Fibroblast of the conjunctiva (primary cell): ENCODE data around the gene FAM193A.
"Not testable (repeated sequence)": the region's sequence is repeated elsewhere in the genome, so short reads cannot be mapped to it uniquely, and the experiment has no call there.

ENCODE experiments used
- DNase-seq: peaks from one replicate; pipeline ENCODE4 v3.0.0-alpha.2; 2010; ENCODE audit warnings: low read depth

FAM193A gene, protein sequence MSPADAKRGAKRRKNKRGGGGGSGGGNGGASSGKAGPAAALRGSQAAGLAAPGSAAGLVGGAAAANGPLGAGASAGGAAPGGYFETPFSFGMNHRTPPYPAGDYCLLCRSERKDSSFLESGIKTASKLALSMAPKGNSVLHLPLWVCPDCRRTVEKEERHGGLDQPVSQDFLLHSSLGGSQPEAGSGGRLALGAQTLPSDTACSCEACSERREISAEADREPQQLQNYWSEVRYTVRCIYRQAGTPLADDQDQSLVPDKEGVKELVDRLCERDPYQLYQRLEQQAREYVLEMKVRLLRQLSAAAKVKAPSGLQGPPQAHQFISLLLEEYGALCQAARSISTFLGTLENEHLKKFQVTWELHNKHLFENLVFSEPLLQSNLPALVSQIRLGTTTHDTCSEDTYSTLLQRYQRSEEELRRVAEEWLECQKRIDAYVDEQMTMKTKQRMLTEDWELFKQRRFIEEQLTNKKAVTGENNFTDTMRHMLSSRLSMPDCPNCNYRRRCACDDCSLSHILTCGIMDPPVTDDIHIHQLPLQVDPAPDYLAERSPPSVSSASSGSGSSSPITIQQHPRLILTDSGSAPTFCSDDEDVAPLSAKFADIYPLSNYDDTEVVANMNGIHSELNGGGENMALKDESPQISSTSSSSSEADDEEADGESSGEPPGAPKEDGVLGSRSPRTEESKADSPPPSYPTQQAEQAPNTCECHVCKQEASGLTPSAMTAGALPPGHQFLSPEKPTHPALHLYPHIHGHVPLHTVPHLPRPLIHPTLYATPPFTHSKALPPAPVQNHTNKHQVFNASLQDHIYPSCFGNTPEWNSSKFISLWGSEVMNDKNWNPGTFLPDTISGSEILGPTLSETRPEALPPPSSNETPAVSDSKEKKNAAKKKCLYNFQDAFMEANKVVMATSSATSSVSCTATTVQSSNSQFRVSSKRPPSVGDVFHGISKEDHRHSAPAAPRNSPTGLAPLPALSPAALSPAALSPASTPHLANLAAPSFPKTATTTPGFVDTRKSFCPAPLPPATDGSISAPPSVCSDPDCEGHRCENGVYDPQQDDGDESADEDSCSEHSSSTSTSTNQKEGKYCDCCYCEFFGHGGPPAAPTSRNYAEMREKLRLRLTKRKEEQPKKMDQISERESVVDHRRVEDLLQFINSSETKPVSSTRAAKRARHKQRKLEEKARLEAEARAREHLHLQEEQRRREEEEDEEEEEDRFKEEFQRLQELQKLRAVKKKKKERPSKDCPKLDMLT (N-terminal part only)

DNA sequence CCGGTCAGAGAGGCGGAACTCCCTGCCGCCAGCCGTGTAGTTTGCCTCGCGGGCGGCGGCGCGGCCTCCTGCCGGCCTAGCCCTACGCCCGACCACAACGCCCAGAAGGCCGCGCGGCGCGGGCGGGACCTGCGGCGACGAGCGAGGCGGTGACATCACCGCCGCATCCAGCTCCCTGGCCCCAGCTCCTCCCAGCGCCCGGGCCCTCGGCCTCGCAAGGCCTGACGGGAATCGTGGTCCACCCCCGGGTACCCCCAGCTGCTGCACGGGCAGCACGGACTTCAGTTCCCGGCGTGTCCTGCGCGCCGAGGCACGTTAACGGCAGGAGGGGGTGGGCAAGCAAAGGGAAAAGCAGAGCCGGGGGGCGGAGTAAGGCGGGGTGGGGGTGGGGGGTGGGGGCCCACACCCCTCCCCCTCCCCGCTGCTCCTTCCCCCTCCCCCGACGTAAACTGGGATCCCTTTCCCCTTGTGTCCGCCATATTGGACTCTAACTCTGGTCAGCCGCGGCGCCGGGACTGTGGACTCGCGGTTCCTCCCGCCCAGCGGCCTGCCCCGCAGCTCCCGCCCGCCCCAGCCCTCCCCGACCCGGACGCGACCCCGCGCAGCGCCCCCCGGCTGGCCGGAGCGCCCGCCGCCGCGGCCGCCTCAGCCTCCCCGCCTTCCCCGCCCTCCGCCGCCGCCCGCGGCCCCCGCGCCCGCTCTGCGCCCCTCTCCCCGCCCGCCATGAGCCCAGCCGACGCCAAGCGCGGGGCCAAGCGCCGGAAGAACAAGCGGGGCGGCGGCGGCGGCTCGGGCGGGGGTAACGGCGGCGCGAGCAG lies at the start of gene FAM193A:
Gene FAM193A (plus strand): TSS at position 455 of the 818 bp plus-strand sequence. CDS start 269 bp downstream, at position 724.
- peak; percentile 99 for DNase-seq

DNA sequence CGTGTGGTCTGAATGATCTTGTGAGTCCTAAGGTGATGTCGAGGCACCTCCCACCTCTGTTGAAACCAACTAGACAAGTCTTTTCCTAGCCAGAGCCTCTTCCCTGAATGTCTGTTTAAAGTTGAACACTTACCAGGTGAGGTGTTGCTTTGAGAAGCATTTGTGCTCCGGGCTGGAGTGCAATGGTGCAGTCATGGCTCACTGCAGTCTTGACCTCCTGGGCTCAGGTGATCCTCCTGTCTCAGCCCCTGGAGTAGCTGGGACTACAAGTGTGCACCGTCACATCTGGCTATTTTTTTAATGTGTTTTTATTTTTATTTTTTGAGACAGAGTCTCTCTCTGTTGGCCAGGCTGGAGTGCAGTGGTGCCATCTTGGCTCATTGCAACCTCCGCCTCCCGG lies 49.5 kb upstream of the FAM193A start:
- no peak for DNase-seq

DNA sequence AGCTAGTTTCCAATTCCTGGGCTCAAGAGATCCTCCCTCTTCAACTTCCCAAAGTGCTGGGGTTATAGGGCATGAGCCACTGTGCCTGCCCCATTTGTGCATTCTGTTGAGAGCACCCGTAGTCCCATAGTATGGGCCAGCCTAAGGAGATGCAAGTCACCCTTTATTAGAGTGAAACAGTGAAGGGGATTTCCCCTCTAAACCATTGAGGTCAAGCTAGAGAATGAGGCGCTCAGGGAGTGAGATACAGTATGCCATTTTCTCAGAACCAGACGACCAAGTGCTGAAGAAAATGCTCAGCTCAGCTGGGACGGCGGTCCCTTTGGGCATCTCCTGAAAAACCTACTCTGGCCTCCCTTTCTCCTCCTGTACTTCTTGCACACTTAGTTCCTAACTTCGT lies 48.8 kb upstream of the FAM193A start:
- no peak for DNase-seq

DNA sequence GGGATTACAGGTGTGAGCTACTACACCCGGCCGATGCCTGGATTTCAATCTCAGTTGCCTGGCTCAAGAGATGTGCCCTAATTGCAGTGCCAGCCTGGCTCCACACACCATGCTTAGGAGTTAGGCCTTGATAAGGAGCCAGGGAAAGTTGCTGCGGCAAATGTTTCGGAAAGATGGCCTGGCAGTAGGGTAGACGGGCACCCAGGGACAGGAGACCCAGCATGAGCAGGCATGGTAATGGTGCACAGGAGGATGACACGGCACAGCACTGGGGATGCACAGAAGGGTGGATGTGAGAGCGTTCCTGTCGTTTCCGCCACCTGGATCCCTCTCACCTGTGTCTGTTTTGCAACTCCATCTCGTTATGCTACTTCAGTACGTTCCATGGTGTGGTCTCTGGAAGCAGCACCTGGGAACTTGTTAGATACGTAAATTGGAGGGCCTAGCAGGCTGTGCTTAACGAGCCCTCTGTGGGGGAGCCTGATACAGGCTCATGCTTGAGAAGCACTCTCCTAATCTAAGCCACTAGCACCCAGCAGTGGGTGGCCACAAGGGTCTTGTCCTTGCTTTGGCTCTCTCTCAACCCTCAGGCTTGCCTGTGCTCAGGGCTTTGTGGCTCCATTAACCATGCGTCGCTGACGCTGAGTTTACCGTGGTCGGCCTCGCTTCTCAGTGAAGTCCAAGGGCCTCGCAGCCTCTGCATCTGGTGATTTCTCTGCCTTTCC lies 47.2 kb upstream of the FAM193A start:
- DNase-seq = no peak

DNA sequence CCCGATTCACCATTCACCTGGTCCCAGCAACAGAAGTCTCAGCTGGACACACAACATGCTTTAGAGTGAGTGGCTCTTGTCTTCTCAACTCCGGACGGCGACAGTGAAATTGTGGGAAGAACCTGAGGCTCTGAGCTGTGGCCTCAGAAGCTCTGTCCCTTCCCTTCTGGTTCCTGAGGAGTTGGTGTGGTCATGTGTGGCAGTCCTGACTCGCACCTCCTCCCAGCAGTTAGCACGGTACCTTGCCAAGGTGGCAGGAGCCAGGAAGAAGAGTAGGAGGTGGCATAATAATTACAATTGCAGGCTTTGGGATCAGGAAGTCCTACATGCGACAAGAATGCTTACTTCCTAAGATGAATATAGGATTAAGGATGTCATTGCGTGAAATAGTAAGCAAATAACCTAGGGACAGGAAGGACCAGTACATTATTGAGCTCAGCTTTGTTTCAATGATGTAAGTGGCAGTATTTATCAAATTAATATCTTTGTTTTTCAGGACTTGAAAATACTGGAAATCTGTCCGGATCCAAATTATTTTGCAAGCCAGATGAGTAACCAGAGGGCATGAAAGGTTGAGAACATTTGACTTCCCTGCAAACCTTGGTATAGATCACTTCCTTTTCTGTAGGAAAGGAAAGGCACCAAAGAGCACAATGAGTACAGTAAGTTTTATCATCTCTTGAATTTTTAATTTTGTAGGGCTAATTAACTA lies 46.5 kb upstream of the FAM193A start:
- DNase-seq = peak; percentile 30

DNA sequence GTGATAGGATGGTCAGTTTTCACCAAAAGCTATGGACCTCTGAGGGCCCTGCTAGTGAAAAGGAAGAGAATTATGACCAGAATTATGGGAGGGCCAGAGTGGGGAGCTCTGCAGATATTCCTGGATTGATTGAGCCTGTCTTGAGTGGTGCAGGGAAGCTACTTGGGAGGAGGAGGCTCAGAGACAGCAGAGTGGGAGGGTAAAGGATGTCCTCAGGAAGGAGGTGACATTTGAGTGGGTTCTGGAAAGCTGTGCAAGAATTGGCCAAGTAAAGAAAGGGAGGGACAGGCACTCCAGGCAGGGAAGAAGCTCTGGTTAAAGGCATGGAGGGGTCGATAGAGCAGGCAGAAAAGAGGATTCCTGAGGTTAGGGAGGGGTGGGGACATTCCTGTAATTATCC lies 43.5 kb upstream of the FAM193A start:
- DNase-seq = no peak

DNA sequence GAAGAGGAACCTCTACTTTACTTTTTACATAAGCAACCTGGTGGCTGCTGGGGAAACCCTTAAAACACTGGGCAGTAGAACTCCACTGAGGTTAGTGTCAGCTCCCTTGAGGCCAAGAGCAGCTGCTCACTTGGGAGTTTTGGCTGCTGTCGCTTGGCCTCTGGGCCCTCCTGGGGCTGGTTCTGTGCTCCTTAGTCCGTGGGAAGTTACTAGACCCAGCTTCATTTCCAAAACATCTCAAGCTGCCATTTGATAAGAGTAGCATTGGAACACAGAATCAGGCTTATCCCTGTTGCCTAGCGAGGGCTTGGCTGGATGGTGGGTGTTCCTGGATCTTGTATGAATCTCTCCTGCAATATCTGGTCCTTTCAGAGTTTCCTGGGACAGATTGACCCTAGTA lies 41.5 kb upstream of the FAM193A start:
- DNase-seq = no peak

DNA sequence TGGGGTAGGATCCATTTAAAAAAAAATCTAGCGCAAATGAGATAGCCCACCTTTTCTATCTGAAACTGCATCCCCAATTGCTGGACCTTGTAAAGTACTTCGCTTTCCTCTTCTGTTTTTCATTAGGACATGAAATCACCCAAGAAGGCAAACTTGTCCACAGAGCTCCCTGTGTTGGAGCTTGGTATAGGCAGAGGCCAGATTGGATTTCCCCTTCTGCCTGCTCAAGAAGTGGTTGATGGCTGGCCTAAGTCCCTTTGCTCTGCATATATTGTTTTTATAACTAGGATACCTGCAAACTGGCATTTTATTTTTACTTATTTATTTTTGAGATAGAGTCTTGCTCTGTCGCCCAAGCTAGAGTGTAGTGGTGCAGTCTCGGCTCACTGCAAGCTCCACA lies 39.1 kb upstream of the FAM193A start:
- DNase-seq = no peak

DNA sequence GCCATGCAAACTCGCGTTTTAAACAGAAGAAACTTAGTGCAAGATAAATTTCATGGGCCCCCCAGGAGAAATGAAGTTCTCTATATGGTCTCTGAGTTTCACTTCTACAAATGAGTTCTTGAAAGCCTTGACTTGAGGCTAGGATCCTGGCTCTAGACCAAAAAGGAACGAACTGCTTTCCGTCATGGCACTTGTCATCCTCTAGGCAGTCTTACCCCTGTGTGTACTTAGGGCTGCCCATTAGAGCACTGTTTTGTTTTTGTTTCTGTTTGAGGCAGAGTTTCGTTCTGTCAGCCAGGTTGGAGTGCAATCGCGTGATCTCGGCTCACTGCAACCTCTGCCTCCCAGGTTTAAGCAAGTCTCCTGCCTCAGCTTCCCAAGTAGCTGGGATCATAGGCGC lies 38.5 kb upstream of the FAM193A start:
- no peak for DNase-seq

DNA sequence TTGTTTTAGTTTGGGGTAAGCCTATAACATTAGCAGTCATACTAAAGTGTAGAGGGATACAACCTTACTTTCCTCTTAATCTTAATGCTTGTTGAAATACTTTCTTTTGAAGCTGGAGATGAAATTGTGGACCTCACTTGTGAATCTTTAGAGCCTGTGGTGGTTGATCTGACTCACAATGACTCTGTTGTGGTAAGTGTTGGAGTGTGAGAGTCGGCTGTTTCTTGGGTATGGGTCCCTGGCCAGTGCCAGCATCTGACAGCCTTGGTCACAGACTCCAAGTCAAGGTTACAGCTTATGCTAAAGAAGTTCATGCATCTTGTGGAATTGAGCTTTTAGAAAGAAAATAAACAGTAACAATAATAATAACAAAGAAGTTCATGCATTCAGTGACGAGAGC lies 35.9 kb upstream of the FAM193A start:
- DNase-seq = no peak

DNA sequence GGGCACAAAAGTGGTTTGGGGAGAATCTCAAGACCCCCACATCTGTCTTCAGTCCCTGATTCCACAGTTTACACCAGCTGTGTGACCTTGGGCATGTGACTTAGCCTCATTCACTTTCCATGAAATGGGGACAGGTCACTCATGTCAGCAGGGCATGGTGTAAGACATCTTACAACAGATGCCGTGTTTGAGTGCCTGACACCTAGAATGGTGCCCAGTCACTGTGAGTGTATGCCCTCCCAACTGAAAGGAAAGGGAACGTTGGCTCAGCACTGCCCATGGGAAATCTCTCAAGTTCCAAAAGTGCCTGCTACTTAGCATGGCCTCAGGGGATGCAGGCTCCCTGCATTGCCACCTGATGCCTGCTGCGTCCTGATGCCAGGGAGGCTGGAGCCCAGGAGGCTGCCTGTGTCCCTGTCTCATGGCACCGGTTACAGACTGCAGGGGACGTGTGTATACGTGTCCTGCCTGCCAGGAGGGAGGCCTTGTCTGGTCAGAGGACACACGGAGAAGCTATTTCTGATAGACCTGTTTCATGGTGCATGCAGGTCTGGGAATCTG lies 35.3 kb upstream of the FAM193A start:
- DNase-seq = no peak

DNA sequence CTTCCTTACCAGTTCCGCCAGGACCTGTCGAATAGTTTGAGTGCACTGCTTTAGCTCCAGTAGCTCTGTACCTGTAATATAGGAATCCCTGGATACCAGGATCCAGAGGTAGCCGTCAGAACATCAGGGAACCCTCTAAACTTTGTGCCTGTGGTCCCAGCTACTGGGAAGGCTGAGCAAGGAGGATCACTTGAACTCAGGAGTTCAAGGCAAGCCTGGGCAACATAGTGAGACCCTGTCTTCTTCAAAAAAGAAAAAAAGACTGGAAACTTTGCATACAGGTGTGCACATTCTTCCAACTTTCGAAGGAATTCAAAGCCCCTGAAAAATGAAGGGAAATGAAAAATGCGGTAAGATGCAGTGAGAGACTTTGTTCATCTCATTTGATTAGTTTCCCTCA lies 32.6 kb upstream of the FAM193A start:
- DNase-seq = no peak

DNA sequence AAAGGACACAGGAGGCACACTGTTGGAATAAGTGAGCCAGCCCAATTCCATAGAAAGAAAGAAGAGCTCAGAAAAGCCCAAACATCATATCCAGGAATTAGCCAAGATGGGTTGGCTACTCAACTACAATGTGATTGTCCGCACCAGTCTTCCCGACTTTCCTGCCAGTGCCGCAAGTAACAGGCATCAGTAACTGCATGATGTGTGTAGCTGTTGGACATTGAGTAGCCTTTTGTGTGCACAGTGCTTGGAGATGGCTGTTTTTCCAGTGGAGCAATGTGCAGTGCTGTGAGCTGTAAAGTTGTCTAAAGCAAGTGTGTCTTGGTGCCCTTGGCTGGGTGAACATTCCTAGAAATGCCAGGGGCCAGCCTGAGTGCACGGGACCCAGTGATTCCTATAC lies 29.2 kb upstream of the FAM193A start:
- no peak for DNase-seq

DNA sequence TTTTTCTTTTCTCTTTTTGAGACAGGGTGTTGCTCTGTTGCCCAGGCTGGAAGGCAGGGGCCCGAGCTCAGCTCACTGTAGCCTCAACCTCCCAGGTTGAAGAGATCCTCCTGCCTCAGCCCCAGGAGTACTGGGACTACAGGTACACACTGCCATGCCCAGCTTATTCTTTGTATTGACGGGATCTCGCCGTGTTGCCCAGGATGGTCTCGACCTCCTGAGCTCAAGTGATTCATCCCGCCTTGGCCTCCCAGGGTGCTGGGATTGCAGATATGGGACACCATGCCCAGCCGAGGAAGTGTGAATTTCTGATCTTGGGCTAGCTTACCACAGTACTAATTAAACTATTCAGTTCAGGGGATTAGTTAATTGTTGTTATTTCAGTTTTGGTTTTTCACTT lies 28.6 kb upstream of the FAM193A start:
- no peak for DNase-seq

DNA sequence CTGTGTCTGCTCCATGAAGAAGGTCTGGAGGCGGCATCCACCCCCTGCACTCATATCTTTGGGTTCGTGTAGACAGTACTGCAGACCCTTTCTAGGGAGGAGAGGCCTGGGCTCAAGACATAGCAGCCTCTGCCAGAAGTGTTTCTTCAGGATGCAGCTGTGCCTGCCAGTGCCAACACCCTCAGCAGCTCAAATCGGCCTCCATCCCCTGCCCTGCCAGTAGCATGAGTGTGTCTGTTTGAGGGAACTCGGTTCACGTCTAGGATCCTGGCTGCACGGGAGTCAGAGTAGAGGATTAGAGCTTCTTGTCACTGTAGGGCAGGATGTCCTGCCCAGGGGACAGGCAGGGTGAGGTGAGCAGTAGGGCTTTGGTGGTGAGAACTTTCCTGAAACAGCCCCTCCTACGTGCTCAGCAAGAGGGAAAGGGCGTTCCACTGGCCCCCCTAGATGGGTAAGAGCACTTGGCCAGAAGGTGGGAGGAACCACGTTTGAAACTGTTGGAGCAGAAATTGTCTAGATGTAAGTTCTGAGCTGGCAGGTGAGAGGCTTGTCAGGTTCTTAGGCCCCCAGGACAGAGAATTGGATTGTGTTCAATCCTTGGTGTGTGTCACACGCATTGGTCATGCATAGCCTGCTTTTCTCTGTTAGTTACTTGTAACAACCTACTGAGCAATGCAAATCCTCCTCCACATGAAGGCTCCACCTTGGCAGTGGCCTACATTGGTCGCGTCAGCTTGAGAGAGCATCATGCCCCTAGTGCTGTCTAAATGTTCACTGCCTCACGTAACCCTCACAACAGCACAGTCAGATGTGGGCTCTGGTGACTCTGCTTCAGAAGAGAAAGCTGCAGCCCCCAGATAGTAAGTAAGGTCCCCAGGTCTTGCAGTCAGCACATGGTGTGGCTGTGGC lies 25.8 kb upstream of the FAM193A start:
- DNase-seq = no peak

DNA sequence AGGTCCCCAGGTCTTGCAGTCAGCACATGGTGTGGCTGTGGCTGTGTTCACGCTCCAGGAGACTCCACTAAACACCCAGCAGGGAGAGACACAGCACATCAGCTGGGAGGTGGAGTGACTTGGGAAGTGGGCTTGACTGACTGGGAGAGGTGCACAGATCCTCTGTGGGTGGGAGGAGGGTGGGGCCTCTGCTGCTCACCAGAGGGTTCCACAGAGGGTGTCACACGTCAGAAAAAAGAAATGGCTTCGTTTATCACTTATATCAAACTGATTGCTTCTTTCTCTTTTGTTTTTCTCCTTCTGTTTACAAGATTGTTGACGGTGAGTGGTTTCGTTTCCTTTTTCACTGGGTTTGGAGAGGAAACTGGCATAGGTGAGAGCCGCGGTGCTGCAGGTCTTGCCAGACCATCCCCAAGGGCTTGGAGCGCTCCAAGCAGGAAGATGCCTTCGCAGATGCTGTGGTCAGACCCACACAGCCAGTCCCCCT lies 24.8 kb upstream of the FAM193A start:
- DNase-seq = no peak

DNA sequence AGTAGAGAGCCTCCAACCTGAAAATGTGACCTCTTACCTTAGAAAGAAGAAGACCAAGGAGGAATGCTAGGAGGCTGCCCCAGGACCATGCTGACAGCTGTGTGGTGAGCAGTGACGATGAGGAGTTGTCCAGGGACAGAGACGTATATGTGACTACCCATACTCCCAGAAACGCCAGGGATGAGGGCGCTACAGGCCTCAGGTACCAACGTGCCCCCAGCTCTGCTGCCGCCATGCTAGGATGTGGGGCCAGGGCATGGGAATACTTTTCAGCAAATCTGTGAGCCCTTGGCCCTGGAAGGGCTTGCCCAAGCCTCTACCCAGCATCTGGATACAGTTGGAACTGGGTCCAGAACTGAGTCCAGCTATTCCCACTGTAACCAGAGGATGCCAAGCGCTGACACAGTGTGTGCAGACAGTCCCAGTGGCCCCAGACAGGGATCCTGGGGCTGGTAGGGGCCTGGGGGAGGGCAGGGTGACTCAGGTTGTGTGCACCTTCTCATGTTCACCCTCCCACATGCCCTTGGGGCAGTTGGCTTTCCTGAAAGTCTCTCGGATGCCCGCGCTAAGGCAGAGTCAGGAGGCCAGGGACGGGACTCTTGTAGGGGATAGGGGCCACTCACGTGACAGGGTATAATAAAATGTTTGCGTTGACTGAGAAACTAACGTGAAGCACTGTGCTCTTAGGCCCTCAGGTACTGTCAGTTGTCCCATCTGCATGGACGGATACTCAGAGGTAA lies 23.9 kb upstream of the FAM193A start:
- DNase-seq = no peak

DNA sequence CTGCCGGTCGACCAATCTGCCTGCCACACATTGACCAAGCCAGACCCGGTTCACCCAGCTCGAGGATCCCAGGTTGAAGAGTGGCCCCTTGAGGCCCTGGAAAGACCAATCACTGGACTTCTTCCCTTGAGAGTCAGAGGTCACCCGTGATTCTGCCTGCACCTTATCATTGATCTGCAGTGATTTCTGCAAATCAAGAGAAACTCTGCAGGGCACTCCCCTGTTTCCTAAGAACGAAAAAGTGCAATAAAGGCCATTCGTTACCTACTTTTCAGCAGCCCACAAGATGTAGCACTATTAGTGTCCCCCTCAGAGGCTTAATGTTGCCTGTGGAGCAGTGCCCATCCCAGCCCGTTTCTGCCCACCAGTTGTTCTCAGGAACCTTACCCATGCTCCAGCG lies 22.3 kb upstream of the FAM193A start:
- DNase-seq = not testable (repeated sequence)
